K562 (cell line): ENCODE results near the gene CORO6. TPM values are rescaled to one million over a fixed set of nuclear protein-coding genes. Genes with fewer than 3 reads are reported as not detected.

Source experiments
- ARID2 ChIP-seq: fragments of 450-650 bp; IDR thresholded peaks from 2 replicates; pipeline ENCODE4 v1.6.1; 2017; ENCODE audit warnings: antibody characterized with exemption, mild to moderate bottlenecking
- ATF7 ChIP-seq: fragments of 450-650 bp; IDR thresholded peaks from 2 replicates; pipeline ENCODE4 v1.7.1; 2014; ENCODE audit warnings: mild to moderate bottlenecking, moderate library complexity
- DACH1 ChIP-seq: fragments of 450-650 bp; IDR thresholded peaks from 2 replicates; pipeline ENCODE4 v1.6.1; 2018; ENCODE audit not compliant: partially characterized antibody
- ELK1 ChIP-seq: sonication (generic); formaldehyde crosslinking; IDR thresholded peaks from 2 replicates; pipeline ENCODE4 v1.8.1; 2022; ENCODE audit warnings: missing genetic modification reagents
- EP400 ChIP-seq: fragments of 450-650 bp; IDR thresholded peaks from 2 replicates; pipeline ENCODE4 v1.6.1; 2017; ENCODE audit warnings: antibody characterized with exemption, mild to moderate bottlenecking, moderate library complexity
- HMG20B ChIP-seq: fragments of 250-450 bp; sonication (Bioruptor Pico); IDR thresholded peaks from 2 replicates; pipeline ENCODE4 v1.5.0; 2021; ENCODE audit warnings: mild to moderate bottlenecking
- JUN ChIP-seq, 2 experiments: sonication (generic) in 1 of 2; formaldehyde crosslinking in 1 of 2; IDR thresholded peaks; 2 replicates each; pipeline versions ENCODE4 v1.6.1 to v1.8.0; 2012 to 2022; ENCODE audit warnings: borderline replicate concordance in 2 of 2, mild to moderate bottlenecking in 2 of 2, improper control_type of control experiment in 1 of 2, low read depth in 1 of 2, low read length in 1 of 2, missing genetic modification reagents in 1 of 2
- MCM3 ChIP-seq: fragments of 450-650 bp; IDR thresholded peaks from 2 replicates; pipeline ENCODE4 v1.6.1; 2016
- NFATC3 ChIP-seq: fragments of 450-650 bp; IDR thresholded peaks from 2 replicates; pipeline ENCODE4 v1.6.1; 2017; ENCODE audit warnings: mild to moderate bottlenecking
- PHB ChIP-seq: fragments of 250-450 bp; sonication (Bioruptor Pico); IDR thresholded peaks from 2 replicates; pipeline ENCODE4 v1.5.0; 2021
- POLR2A ChIP-seq: fragments of 450-650 bp; conservative IDR thresholded peaks from 2 replicates; pipeline ENCODE4 v1.6.1; 2016
- RBM22 ChIP-seq: fragments of 200-400 bp; formaldehyde crosslinking; IDR thresholded peaks from 2 replicates; pipeline ENCODE4 v1.6.1; 2018; ENCODE audit warnings: low read length, low read depth; ENCODE audit not compliant: poor library complexity, severe bottlenecking
- SLC30A9 ChIP-seq: fragments of 250-450 bp; sonication (Bioruptor Pico); IDR thresholded peaks from 2 replicates; pipeline ENCODE4 v1.8.0; 2022; ENCODE audit warnings: mild to moderate bottlenecking, moderate library complexity
- SPI1 ChIP-seq: IDR thresholded peaks from 2 replicates; pipeline ENCODE4 v1.6.1; 2011; ENCODE audit warnings: low read depth, low read length, control low read depth, borderline replicate concordance
- TAF15 ChIP-seq: fragments of 200-400 bp; formaldehyde crosslinking; IDR thresholded peaks from 2 replicates; pipeline ENCODE4 v1.6.1; 2017; ENCODE audit warnings: mild to moderate bottlenecking, low read depth, low read length, moderate library complexity
- WHSC1 ChIP-seq: IDR thresholded peaks from one replicate; pipeline ENCODE4 v1.6.1; 2012; ENCODE audit warnings: low read length, control low read depth, inconsistent platforms
- XRCC3 ChIP-seq: fragments of 450-650 bp; IDR thresholded peaks from 2 replicates; pipeline ENCODE4 v1.6.1; 2017; ENCODE audit warnings: mild to moderate bottlenecking, moderate library complexity
- XRCC4 ChIP-seq: IDR thresholded peaks from one replicate; pipeline ENCODE4 v1.6.1; 2011; ENCODE audit not compliant: insufficient read depth, insufficient read length; ENCODE audit errors: extremely low read depth
- YBX1 ChIP-seq: fragments of 450-650 bp; IDR thresholded peaks from 2 replicates; pipeline ENCODE4 v1.7.1; 2016; ENCODE audit warnings: mild to moderate bottlenecking
- ZBTB1 ChIP-seq: sonication (generic); formaldehyde crosslinking; IDR thresholded peaks from 2 replicates; pipeline ENCODE4 v1.8.1; 2023; ENCODE audit warnings: missing genetic modification reagents, low read depth, mild to moderate bottlenecking, borderline replicate concordance
- ZNF407 ChIP-seq: fragments of 450-650 bp; IDR thresholded peaks from 2 replicates; pipeline ENCODE4 v1.6.1; 2016; ENCODE audit warnings: low read depth
- ZNF830 ChIP-seq: fragments of 250-450 bp; sonication (Bioruptor Pico); IDR thresholded peaks from 2 replicates; pipeline ENCODE4 v1.5.0; 2021; ENCODE audit warnings: mild to moderate bottlenecking
- polyA plus RNA-seq, 8 experiments: library from polyadenylated mRNA; depleted of rRNA in 4 of 8; stranded (reverse) in 5 of 8; unstranded in 3 of 8; fragments of >200 nt; fragmentation: Nextera tagmentation in 2 of 8; fragmentation: Illumina TruSeq in 1 of 8; extraction: Ambion mirVana in 2 of 8; extraction: Trizol in 1 of 8; gene quantifications; 2 replicates each; pipeline versions ENCODE4 v1.2.1 to v1.2.3, GENCODE V29; 2011 to 2014; ENCODE audit warnings: inconsistent platforms in 1 of 8, missing spikeins in 1 of 8
- total RNA-seq, 7 experiments: library from RNA; depleted of rRNA in 6 of 7; stranded (reverse); fragments of >200 nt in 6 of 7; fragmentation: Illumina TruSeq in 2 of 7; extraction: Trizol in 2 of 7; gene quantifications; 2 replicates each; pipeline versions ENCODE4 v1.2.1 to v1.2.3, GENCODE V29; 2011 to 2021; ENCODE audit warnings: low replicate concordance in 1 of 7

Gene CORO6
- total and polyA plus RNA-seq, 9 of the 15 experiments (the other 6 are each of a cell fraction or from before 2014, with no cell fraction given): 0.04 to 11.9 (median 2.4) TPM

- TF ChIP-seq JUN (IDR thresholded peaks at IDR 0.05; ENCODE audit: borderline replicate concordance, low read depth, low read length) (0 out of 2 replicates have a peak, but pooled peaks have one; percentile 25), JUN (CRISPR knock-in tag; IDR thresholded peaks at IDR 0.05; ENCODE audit: borderline replicate concordance) (no peak), XRCC4 (no peak), ATF7 (no peak), WHSC1 (no peak), ZNF407 (no peak), TAF15 (no peak), EP400 (0 out of 2 replicates have a peak, but pooled peaks have one; percentile 8), SPI1 (no peak), ZBTB1 (no peak), MCM3 (no peak), NFATC3 (no peak), ZNF830 (no peak), ELK1 (no peak), YBX1 (no peak), HMG20B (no peak), RBM22 (no peak), DACH1 (no peak), POLR2A (peak; percentile 84), SLC30A9 (CRISPR knock-in tag) (no peak), XRCC3 (no peak), PHB (CRISPR knock-in tag) (no peak), ARID2 (no peak)
These were observed 54.1 kb downstream of the CORO6 start, which contains the start of gene TP53I13 (continued) for GRCh38 chr17:29568331-29569244.
